PC-3 (cell line): ENCODE measurements around the gene ZNF506.

Experiments
- EZH2 ChIP-seq: fragments of 300-600 bp; sonication (generic); IDR thresholded peaks from one replicate; pipeline ENCODE4 v1.6.1; 2017; ENCODE audit warnings: antibody characterized with exemption, mild to moderate bottlenecking, low read length; ENCODE audit not compliant: unreplicated experiment
- EZH2phosphoT487 ChIP-seq: fragments of 300-600 bp; sonication (generic); IDR thresholded peaks from 2 replicates; pipeline ENCODE4 v1.6.1; 2018; ENCODE audit warnings: mild to moderate bottlenecking, antibody characterized with exemption, low read length, borderline replicate concordance
- TF ChIP-seq, protein P1 (sequence below): fragments of 300-600 bp; sonication (generic); conservative IDR thresholded peaks from 2 replicates; pipeline ENCODE4 v1.5.1; 2017; ENCODE audit warnings: antibody characterized with exemption, low read depth, mild to moderate bottlenecking, low read length

DNA sequence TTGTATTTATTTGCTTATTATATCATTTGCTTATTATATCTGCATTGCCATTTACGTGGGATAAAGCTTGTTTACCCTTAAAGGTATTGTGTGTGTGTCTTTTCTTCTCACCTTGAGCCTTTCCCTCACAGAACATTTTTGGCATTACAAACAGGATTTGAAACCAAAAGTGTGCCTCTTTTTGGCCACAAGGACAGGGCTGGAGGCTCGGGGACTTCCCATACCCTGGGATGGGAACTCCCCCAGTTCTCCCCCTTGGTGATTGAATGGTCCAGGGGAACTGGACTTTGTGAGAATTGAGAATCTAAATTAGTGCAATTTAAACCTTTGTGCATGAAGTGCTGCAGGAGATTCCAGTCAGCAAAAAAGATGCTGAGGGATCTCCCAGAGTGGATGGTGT is 2.4 kb upstream of the ZNF506 start:
- TF ChIP-seq, protein P1, sequence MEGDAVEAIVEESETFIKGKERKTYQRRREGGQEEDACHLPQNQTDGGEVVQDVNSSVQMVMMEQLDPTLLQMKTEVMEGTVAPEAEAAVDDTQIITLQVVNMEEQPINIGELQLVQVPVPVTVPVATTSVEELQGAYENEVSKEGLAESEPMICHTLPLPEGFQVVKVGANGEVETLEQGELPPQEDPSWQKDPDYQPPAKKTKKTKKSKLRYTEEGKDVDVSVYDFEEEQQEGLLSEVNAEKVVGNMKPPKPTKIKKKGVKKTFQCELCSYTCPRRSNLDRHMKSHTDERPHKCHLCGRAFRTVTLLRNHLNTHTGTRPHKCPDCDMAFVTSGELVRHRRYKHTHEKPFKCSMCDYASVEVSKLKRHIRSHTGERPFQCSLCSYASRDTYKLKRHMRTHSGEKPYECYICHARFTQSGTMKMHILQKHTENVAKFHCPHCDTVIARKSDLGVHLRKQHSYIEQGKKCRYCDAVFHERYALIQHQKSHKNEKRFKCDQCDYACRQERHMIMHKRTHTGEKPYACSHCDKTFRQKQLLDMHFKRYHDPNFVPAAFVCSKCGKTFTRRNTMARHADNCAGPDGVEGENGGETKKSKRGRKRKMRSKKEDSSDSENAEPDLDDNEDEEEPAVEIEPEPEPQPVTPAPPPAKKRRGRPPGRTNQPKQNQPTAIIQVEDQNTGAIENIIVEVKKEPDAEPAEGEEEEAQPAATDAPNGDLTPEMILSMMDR: no peak
- no peak for TF ChIP-seq EZH2
- no peak for TF ChIP-seq EZH2phosphoT487
